GM18909 (cell line): ENCODE measurements around the gene SEMA3A.

Experiments used
- ATAC-seq: cut with Tn5 transposase; IDR thresholded peaks from one replicate; pipeline ENCODE4 v1.9.1; 2021; ENCODE audit warnings: mild to moderate bottlenecking; ENCODE audit not compliant: unreplicated experiment, poor library complexity

Gene SEMA3A

GRCh38 chr7:83952236-83952635 lies 242.4 kb downstream of the SEMA3A start:
- ATAC-seq, result no peak

- peak; percentile 87 for ATAC-seq
Measured at GRCh38 chr7:83947260-83947659, 247.3 kb downstream of the SEMA3A start.

GRCh38 chr7:83946801-83947200 lies 247.8 kb downstream of the SEMA3A start:
- no peak for ATAC-seq

- ATAC-seq, result no peak
Measured at GRCh38 chr7:83941300-83941699, 253.3 kb downstream of the SEMA3A start.

GRCh38 chr7:83937930-83938329 lies 256.7 kb downstream of the SEMA3A start:
- no peak for ATAC-seq

- ATAC-seq, result peak; percentile 79
Measured at GRCh38 chr7:83936056-83936708, 258.4 kb downstream of the SEMA3A start.

- ATAC-seq, result no peak
Measured at GRCh38 chr7:83934118-83934734, 260.4 kb downstream of the SEMA3A start.

GRCh38 chr7:83931968-83932367 lies 262.6 kb downstream of the SEMA3A start:
- no peak for ATAC-seq

- ATAC-seq, result no peak
Measured at GRCh38 chr7:83930262-83930661, 264.3 kb downstream of the SEMA3A start.

GRCh38 chr7:83925860-83926259 lies 268.7 kb downstream of the SEMA3A start:
- no peak for ATAC-seq

GRCh38 chr7:83921941-83922607 lies 272.5 kb downstream of the SEMA3A start:
- no peak for ATAC-seq

GRCh38 chr7:83921271-83921940 lies 273.2 kb downstream of the SEMA3A start:
- no peak for ATAC-seq

- no peak for ATAC-seq
Measured at GRCh38 chr7:83918142-83918541, 276.4 kb downstream of the SEMA3A start.

- no peak for ATAC-seq
Measured at GRCh38 chr7:83913174-83913573, 281.4 kb downstream of the SEMA3A start.

GRCh38 chr7:83908526-83908925 lies 286.1 kb downstream of the SEMA3A start:
- no peak for ATAC-seq
